Lung (tissue), 12 donors: ENCODE results near the gene MDH1. TPM values are rescaled to one million over a fixed set of nuclear protein-coding genes. Genes with fewer than 3 reads are reported as not detected.
A peak's percentile ranks its signal among the peaks of the same experiment; 100 is the strongest.
"Not testable (repeated sequence)": the region's sequence is repeated elsewhere in the genome, so short reads cannot be mapped to it uniquely, and the experiment has no call there.

Experiments used
- ATAC-seq: fragments of 200-7000 bp; cut with Tn5 transposase; one replicate; pipeline ENCODE4 v1.9.1; 2020; ENCODE audit warnings: moderate number of reproducible peaks; ENCODE audit not compliant: insufficient read depth, low FRiP score
- DNase-seq, 3 donors: peaks; one replicate each; pipeline ENCODE4 v3.0.0-alpha.2; 2013 to 2017
- H3K27ac ChIP-seq, 2 donors: one replicate each; pipeline ENCODE4 v1.5.1; 2013; ENCODE audit warnings: mild to moderate bottlenecking in 2 of 2, moderate library complexity in 2 of 2, control low read depth in 1 of 2, inconsistent platforms in 1 of 2, low read depth in 1 of 2, low read length in 1 of 2
- H3K27me3 ChIP-seq, 3 donors: one replicate each; pipeline ENCODE4 v1.5.1; 2013; ENCODE audit warnings: low read length in 2 of 3; ENCODE audit not compliant: control insufficient read depth in 3 of 3, insufficient read depth in 3 of 3
- H3K36me3 ChIP-seq, 4 donors: one replicate each; pipeline ENCODE4 v1.5.1; 2013; ENCODE audit warnings: low read length in 4 of 4, mild to moderate bottlenecking in 1 of 4, moderate library complexity in 1 of 4; ENCODE audit not compliant: control insufficient read depth in 4 of 4, insufficient read depth in 4 of 4
- H3K4me1 ChIP-seq, 5 donors: one replicate each; pipeline ENCODE4 v1.5.1; 2013; ENCODE audit warnings: low read length in 5 of 5, mild to moderate bottlenecking in 2 of 5, moderate library complexity in 1 of 5; ENCODE audit not compliant: control insufficient read depth in 5 of 5, insufficient read depth in 5 of 5
- H3K4me3 ChIP-seq: one replicate; pipeline ENCODE4 v1.5.1; 2013; ENCODE audit warnings: mild to moderate bottlenecking, control low read depth, moderate library complexity
- H3K9ac ChIP-seq, 2 donors: one replicate each; pipeline ENCODE4 v1.5.1; 2013; ENCODE audit warnings: low read length in 2 of 2, control low read depth in 1 of 2; ENCODE audit not compliant: insufficient read depth in 1 of 2
- H3K9me3 ChIP-seq, 4 donors: one replicate each; pipeline ENCODE4 v1.5.1; 2013; ENCODE audit warnings: low read length in 3 of 4, mild to moderate bottlenecking in 1 of 4, moderate library complexity in 1 of 4; ENCODE audit not compliant: control insufficient read depth in 4 of 4, insufficient read depth in 3 of 4
- WGBS, 2 donors: extraction: QIAGEN DNeasy Blood & Tissue Kit; methylation state at CpG; one replicate each; pipeline ENCODE4 v1.1.7; 2013; 5-methylcytosine and 5-hydroxymethylcytosine counted together
- polyA plus RNA-seq, 2 donors: library from polyadenylated mRNA; stranded (reverse); fragments of 200-250 nt; gene quantifications; one replicate each; pipeline ENCODE4 v1.2.1, GENCODE V29; 2013
- total RNA-seq, 2 donors: library from RNA; depleted of rRNA in 1 of 2; stranded (reverse); fragments of >200 nt in 1 of 2; gene quantifications; one replicate each; pipeline ENCODE4 v1.2.1, GENCODE V29; 2014 to 2021
- TF ChIP-seq, protein P1 (sequence below): IDR thresholded peaks from 2 replicates; pipeline ENCODE4 v1.5.1; 2012; ENCODE audit warnings: mild to moderate bottlenecking; ENCODE audit errors: control extremely low read depth, extremely low read depth
- donor health status: control.
- donor health status: control.
- donor health status: Bipolar disorder and iron deficiency.
- donor health status: healthy.
- donor health status: DM: yes; HTN: yes; CAD: no.

MDH1 gene
- total and polyA plus RNA-seq, 4 donors = 110 to 203 (median 120) TPM

DNA sequence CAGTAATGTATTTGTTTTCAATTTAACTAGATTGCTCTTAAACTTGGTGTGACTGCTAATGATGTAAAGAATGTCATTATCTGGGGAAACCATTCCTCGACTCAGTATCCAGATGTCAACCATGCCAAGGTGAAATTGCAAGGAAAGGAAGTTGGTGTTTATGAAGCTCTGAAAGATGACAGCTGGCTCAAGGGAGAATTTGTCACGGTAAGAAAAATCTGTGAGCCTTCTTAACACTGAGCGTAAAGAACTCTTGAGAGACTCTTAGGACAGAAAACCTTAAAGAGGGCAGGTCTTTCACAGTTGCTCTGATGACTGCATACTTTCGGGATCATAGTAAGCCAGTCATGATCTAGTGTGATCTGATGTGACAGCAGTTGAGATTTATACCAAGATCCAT is 15.9 kb downstream of the MDH1 start:
- TF ChIP-seq, protein P1, sequence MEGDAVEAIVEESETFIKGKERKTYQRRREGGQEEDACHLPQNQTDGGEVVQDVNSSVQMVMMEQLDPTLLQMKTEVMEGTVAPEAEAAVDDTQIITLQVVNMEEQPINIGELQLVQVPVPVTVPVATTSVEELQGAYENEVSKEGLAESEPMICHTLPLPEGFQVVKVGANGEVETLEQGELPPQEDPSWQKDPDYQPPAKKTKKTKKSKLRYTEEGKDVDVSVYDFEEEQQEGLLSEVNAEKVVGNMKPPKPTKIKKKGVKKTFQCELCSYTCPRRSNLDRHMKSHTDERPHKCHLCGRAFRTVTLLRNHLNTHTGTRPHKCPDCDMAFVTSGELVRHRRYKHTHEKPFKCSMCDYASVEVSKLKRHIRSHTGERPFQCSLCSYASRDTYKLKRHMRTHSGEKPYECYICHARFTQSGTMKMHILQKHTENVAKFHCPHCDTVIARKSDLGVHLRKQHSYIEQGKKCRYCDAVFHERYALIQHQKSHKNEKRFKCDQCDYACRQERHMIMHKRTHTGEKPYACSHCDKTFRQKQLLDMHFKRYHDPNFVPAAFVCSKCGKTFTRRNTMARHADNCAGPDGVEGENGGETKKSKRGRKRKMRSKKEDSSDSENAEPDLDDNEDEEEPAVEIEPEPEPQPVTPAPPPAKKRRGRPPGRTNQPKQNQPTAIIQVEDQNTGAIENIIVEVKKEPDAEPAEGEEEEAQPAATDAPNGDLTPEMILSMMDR = no peak

DNA sequence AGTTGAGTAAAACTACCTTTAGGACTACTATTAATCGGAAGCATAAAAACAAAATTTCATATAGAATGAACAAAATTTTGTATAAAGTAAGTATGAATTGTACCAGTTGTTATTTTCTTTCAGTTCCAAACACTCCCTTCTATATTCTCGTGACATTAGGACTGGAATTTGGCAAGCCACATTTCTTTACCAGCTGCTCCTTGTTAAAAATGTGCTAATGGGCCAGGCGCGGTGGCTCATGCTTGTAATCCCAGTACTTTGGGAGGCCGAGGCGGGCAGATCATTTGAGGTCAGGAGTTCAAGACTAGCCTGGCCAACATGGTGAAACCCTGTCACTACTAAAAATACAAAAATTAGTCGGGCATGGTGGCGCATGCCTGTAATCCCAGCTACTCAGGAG is 20.1 kb downstream of the MDH1 start:
- H3K4me1 ChIP-seq = not testable (repeated sequence)
- 79 to 86% methylated on average over 8 of the region's 8 CpGs for WGBS, 2 donors

More for the DNA sequence above, 15.9 kb downstream of the MDH1 start:
- WGBS, 2 donors = 81 to 93% methylated on average over 4 of the region's 4 CpGs
- DNase-seq (no peak), ATAC-seq (no peak)
- no peaks in the 10 kb centered on the region for H3K9me3 ChIP-seq
- H3K27me3 ChIP-seq = no peaks in the 10 kb centered on the region
- H3K36me3 ChIP-seq = peaks cover 11 to 41% (median 23%) of the 10 kb centered on the region in 4 donors
- peaks cover 0 to 2% (median 0%) of the 10 kb centered on the region in 5 donors for H3K4me1 ChIP-seq
- no peak overlapping the region for H3K9ac ChIP-seq
- H3K27ac ChIP-seq = no peak overlapping the region
- H3K4me3 ChIP-seq = no peak overlapping the region

DNA sequence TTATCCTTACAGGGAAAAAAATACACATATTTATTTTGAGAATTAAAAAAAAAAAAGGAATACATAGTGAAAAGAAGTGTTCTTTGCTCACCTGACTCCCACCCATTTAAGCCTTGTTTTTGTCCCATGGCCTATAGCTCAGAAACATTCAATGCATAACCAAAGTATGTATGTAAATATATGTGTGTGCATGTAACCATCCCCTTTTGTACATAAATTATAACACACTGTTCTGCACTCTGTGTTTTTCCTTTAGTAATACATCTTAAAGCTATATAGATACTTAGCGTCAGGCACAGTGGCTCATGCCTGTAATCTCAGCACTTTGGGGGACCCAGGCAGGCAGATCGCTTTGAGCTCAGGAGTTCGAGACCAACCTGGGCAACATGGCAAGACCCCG is 21.8 kb downstream of the MDH1 start:
- WGBS, 2 donors = 96 to 97% methylated on average over 4 of the region's 4 CpGs
- H3K27ac ChIP-seq = no peak overlapping the region
- no peaks in the 10 kb centered on the region for H3K4me1 ChIP-seq
- no peak overlapping the region for H3K4me3 ChIP-seq
- TF ChIP-seq, protein P1 = no peak
- ATAC-seq (no peak), DNase-seq (no peak)
- H3K9me3 ChIP-seq = no peaks in the 10 kb centered on the region
- peaks cover 0 to 8% (median 5%) of the 10 kb centered on the region in 4 donors for H3K36me3 ChIP-seq
- H3K9ac ChIP-seq = no peak overlapping the region
- no peaks in the 10 kb centered on the region for H3K27me3 ChIP-seq

More for the DNA sequence above, 20.1 kb downstream of the MDH1 start:
- not testable (repeated sequence) for H3K27ac ChIP-seq, H3K9ac ChIP-seq, H3K4me3 ChIP-seq, ATAC-seq, H3K9me3 ChIP-seq, H3K27me3 ChIP-seq
- peak in 2 of 3 donors; percentile 34 to 36 for DNase-seq
- H3K36me3 ChIP-seq = peaks cover 9 to 21% (median 14%) of the 10 kb centered on the region in 4 donors

DNA sequence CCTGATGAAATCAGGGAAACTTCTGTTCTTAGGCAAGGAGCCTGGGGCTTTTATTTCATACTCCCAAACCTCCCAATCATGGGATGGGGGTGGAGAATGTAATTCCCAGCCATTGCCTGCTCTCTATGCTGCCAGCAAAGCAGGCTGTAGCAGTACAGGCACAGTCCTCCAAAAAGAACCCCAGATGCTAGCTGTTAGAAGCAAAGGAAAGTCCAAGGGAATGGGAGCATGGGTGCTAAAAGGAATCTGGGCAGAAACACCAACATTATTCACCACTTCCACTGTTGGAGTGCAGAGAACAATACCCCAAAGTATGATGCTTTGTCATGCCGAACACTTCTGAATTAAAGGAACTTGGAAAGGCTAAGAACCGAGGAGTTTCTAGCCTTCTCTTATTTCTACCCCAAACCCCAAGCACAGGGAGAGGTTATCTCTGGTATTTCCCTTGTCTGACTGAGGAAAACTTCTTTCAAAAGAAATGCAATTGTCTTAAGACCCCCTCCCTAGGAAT is 24.7 kb downstream of the MDH1 start:
- H3K4me1 ChIP-seq = no peaks in the 10 kb centered on the region
- H3K4me3 ChIP-seq = no peak overlapping the region
- H3K9ac ChIP-seq = no peak overlapping the region
- TF ChIP-seq, protein P1 = no peak
- no peak overlapping the region for H3K27ac ChIP-seq
- DNase-seq = no peak
- ATAC-seq = no peak
- no peaks in the 10 kb centered on the region for H3K9me3 ChIP-seq
- WGBS, 2 donors = 77 to 86% methylated on average over 2 of the region's 2 CpGs
- no peaks in the 10 kb centered on the region for H3K36me3 ChIP-seq
- H3K27me3 ChIP-seq = no peaks in the 10 kb centered on the region
